Thyroid gland (tissue), 4 donors: Measurements from ENCODE around the gene TRIML2. TPM values are rescaled to one million over a fixed set of nuclear protein-coding genes. Genes with fewer than 3 reads are reported as not detected.
A peak's percentile ranks its signal among the peaks of the same experiment; 100 is the strongest.
"Not testable (repeated sequence)": the region's sequence is repeated elsewhere in the genome, so short reads cannot be mapped to it uniquely, and the experiment has no call there.

ENCODE experiments used
- DNase-seq, 2 donors: peaks; one replicate each; pipeline ENCODE4 v3.0.0-alpha.2; 2019
- H3K27ac ChIP-seq, 3 donors: fragments of 200-600 bp; sonication (generic); 1 replicate in 2 of 3; 2 replicates in 1 of 3; pipeline ENCODE4 v1.5.1; 2016 to 2019; ENCODE audit warnings: mild to moderate bottlenecking in 1 of 3, moderate library complexity in 1 of 3
- H3K27me3 ChIP-seq: fragments of 200-600 bp; sonication (generic); one replicate; pipeline ENCODE4 v1.5.1; 2019
- H3K36me3 ChIP-seq, 2 donors: fragments of 200-600 bp; sonication (generic); one replicate each; pipeline ENCODE4 v1.5.1; 2016 to 2019
- H3K4me1 ChIP-seq, 2 donors: fragments of 200-600 bp; sonication (generic); one replicate each; pipeline ENCODE4 v1.5.1; 2017 to 2019
- H3K4me3 ChIP-seq, 3 donors: fragments of 200-600 bp; sonication (generic); replicated peaks in 1 of 3; 1 replicate in 2 of 3; 2 replicates in 1 of 3; pipeline ENCODE4 v1.5.1; 2016; ENCODE audit warnings: mild to moderate bottlenecking in 1 of 3
- H3K9me3 ChIP-seq: fragments of 200-600 bp; sonication (generic); one replicate; pipeline ENCODE4 v1.5.1; 2017
- POLR2A ChIP-seq, 2 donors: fragments of 450-650 bp; IDR thresholded peaks; one replicate each; pipeline ENCODE4 v1.6.1; 2017; ENCODE audit warnings: antibody characterized with exemption in 2 of 2, mild to moderate bottlenecking in 2 of 2, moderate library complexity in 1 of 2
- WGBS, 2 donors: methylation state at CpG; one replicate each; pipeline ENCODE4 v1.1.5; 2017; 5-methylcytosine and 5-hydroxymethylcytosine counted together
- intact Hi-C: fragments of 100-400 bp; cut with DNase I; formaldehyde crosslinking; loops from one replicate; pipeline ENCODE4 v1.15.1; 2023
- total RNA-seq, 4 donors: library from RNA; depleted of rRNA; stranded (reverse); fragments of >200 nt; gene quantifications; one replicate each; pipeline ENCODE4 v1.2.3, GENCODE V29; 2016
- TF ChIP-seq, protein P1 (sequence below), 6 experiments: fragments of 200-600 bp in 3 of 6; fragments of 450-650 bp in 3 of 6; sonication (generic) in 3 of 6; IDR thresholded peaks; one replicate each; pipeline ENCODE4 v1.5.1; 2016 to 2019; ENCODE audit warnings: antibody characterized with exemption in 6 of 6, mild to moderate bottlenecking in 2 of 6, inconsistent platforms in 1 of 6, moderate library complexity in 1 of 6

Gene TRIML2
- total RNA-seq, 4 donors from 2014 or later, result not detected

DNA sequence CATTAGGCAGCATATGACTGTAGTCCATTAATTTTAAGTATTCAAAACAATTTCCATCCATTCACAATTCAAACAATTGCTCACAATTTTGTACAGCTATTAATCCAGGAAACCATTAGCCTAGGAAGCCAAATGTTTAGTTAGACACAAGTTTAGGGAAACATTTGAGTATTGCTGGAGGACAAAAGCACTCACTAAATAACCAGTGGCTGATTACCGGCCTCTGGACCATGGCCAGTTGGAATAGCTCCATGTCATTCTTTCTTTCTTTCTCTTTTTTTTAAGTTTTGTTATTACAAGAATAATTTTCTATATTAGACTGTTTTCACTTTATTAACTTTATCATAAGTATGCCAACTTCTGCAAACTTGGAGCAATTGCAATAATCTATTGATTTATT lies 31.3 kb downstream of the TRIML2 start:
- Histone ChIP-seq H3K36me3 (no peaks in the 10 kb centered on the region), H3K9me3 (no peaks in the 10 kb centered on the region), H3K4me3 (no peak overlapping the region), H3K4me1 (no peaks in the 10 kb centered on the region), H3K27ac (no peak overlapping the region), H3K27me3 (no peaks in the 10 kb centered on the region)
- 2 to 5% methylated on average over 1 of the region's 1 CpG for WGBS, 2 donors
- TF ChIP-seq, protein P1, sequence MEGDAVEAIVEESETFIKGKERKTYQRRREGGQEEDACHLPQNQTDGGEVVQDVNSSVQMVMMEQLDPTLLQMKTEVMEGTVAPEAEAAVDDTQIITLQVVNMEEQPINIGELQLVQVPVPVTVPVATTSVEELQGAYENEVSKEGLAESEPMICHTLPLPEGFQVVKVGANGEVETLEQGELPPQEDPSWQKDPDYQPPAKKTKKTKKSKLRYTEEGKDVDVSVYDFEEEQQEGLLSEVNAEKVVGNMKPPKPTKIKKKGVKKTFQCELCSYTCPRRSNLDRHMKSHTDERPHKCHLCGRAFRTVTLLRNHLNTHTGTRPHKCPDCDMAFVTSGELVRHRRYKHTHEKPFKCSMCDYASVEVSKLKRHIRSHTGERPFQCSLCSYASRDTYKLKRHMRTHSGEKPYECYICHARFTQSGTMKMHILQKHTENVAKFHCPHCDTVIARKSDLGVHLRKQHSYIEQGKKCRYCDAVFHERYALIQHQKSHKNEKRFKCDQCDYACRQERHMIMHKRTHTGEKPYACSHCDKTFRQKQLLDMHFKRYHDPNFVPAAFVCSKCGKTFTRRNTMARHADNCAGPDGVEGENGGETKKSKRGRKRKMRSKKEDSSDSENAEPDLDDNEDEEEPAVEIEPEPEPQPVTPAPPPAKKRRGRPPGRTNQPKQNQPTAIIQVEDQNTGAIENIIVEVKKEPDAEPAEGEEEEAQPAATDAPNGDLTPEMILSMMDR (IDR thresholded peaks at IDR 0.05), result no peak
- TF ChIP-seq POLR2A (IDR thresholded peaks at IDR 0.05), result no peak
- intact Hi-C loops, result no loop called here
- peak in 1 of 2 donors; percentile 4 for DNase-seq

DNA sequence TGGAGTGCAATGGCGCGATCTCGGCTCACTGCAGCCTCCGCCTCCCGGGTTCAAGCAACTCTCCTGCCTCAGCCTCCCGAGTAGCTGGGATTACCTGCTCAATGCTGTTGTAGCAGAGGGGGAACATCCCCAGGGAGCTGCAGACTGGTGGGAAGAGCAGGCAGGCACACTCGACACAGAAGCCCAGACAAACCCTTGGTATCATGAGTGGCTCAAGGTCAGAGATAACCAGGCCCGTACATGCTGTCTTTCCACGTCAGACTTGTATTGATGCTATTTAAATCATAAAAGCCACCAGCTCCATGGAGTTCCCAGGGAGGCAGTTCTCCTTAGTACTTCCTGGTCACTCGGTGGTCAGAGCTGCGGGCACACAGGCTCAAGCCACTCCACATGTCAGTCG lies 33.2 kb downstream of the TRIML2 start:
- no peak for DNase-seq
- intact Hi-C loops, result no loop called here
- 96 to 97% methylated on average over 12 of the region's 12 CpGs for WGBS, 2 donors

GRCh38 chr4:188061083-188061482 lies 48.3 kb downstream of the TRIML2 start:
- H3K9me3 ChIP-seq, result no peaks in the 10 kb centered on the region
- DNase-seq, result no peak
- H3K36me3 ChIP-seq, result no peaks in the 10 kb centered on the region
- TF ChIP-seq POLR2A (IDR thresholded peaks at IDR 0.05), result no peak
- TF ChIP-seq, protein P1 (IDR thresholded peaks at IDR 0.05), result no peak
- no peaks in the 10 kb centered on the region for H3K27me3 ChIP-seq
- no peak overlapping the region for H3K4me3 ChIP-seq
- H3K4me1 ChIP-seq, result no peaks in the 10 kb centered on the region
- no peak overlapping the region for H3K27ac ChIP-seq
- 89 to 92% methylated on average over 14 of the region's 14 CpGs for WGBS, 2 donors
- intact Hi-C loops, result no loop called here

More for the DNA sequence above, 33.2 kb downstream of the TRIML2 start:
- H3K27me3 ChIP-seq, result no peaks in the 10 kb centered on the region
- no peaks in the 10 kb centered on the region for H3K9me3 ChIP-seq
- no peak overlapping the region for H3K4me3 ChIP-seq
- no peak for TF ChIP-seq POLR2A (IDR thresholded peaks at IDR 0.05)
- TF ChIP-seq, protein P1 (IDR thresholded peaks at IDR 0.05), result no peak
- no peaks in the 10 kb centered on the region for H3K4me1 ChIP-seq
- H3K36me3 ChIP-seq, result no peaks in the 10 kb centered on the region
- H3K27ac ChIP-seq, result no peak overlapping the region

DNA sequence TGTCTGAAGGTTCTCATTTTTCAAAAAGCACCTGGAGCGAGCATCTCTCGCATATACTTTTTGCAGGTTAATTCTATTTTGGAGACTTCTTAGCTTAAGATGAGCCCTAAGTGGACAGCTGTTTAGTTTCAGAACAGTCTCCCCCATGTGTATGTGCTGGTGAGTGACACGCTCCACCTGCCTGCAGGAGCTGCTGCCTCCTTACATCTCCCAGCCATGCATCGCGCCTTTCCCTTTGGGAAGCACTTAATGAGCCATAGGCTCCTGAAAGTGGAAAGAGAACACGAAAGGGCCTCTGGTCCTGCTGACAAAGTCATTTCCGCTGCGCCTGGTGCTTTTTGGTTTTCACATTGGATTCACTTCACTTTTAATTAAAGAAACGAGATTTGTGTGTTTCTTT lies 56.1 kb downstream of the TRIML2 start:
- no peak overlapping the region for H3K27ac ChIP-seq
- TF ChIP-seq, protein P1 (IDR thresholded peaks at IDR 0.05), result no peak
- no peak for TF ChIP-seq POLR2A (IDR thresholded peaks at IDR 0.05)
- no peaks in the 10 kb centered on the region for H3K36me3 ChIP-seq
- no peak for DNase-seq
- intact Hi-C loops, result no loop called here
- no peaks in the 10 kb centered on the region for H3K9me3 ChIP-seq
- no peaks in the 10 kb centered on the region for H3K27me3 ChIP-seq
- no peak overlapping the region for H3K4me3 ChIP-seq
- H3K4me1 ChIP-seq, result no peaks in the 10 kb centered on the region
- WGBS, 2 donors, result 75 to 85% methylated on average over 9 of the region's 9 CpGs

GRCh38 chr4:188046657-188047056 lies 62.7 kb downstream of the TRIML2 start:
- H3K4me1 ChIP-seq, result no peaks in the 10 kb centered on the region
- 67 to 70% methylated on average over 3 of the region's 3 CpGs for WGBS, 2 donors
- TF ChIP-seq, protein P1 (IDR thresholded peaks at IDR 0.05), result no peak
- TF ChIP-seq POLR2A (IDR thresholded peaks at IDR 0.05), result no peak

GRCh38 chr4:188045461-188045860 lies 63.9 kb downstream of the TRIML2 start:
- H3K4me3 ChIP-seq, H3K9me3 ChIP-seq, H3K27me3 ChIP-seq, DNase-seq, H3K36me3 ChIP-seq, intact Hi-C loops, H3K4me1 ChIP-seq, H3K27ac ChIP-seq: not testable (repeated sequence)
- 95% methylated on average over 10 of the region's 10 CpGs for WGBS, 2 donors

More at GRCh38 chr4:188046657-188047056, 62.7 kb downstream of the TRIML2 start:
- Histone ChIP-seq H3K27ac (no peak overlapping the region), H3K4me3 (no peak overlapping the region), H3K27me3 (no peaks in the 10 kb centered on the region), H3K9me3 (no peaks in the 10 kb centered on the region), H3K36me3 (no peaks in the 10 kb centered on the region)
- no peak for DNase-seq
- intact Hi-C loops, result no loop called here
